ENCODE data around the gene ARHGEF40.

The ARHGEF40 gene

DNA sequence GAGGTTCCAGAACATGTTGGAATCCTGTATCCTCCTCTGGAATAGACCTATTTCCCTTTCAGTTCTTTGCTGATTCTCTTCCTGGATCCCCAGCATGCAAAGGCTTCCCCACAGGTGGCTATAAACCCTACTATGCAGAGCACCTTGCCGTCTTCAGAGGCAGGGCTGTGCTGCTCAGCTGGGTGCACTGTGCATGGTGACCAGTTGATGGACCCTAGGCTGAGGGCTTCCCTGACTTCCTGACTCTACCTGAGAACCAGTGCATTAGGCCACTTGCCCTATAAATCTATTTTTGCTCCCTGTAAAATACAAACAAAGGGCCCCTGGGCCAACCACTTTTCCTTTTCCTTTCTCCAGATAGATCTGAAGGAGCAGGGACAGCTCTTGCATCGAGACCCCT lies 14.3 kb downstream of the ARHGEF40 start:
- Histone ChIP-seq H2AFZ (ENCODE audit: low read length) (no peak overlapping the region), H3K4me3 (ENCODE audit: low read length, poor library complexity, severe bottlenecking) (no peak overlapping the region), H3K79me2 (ENCODE audit: insufficient read depth, low read length) (no peaks in the 10 kb centered on the region), H3K4me2 (ENCODE audit: low read depth, low read length, poor library complexity, severe bottlenecking) (no peak overlapping the region), H3K27me3 (ENCODE audit: insufficient read depth, low read length, poor library complexity, severe bottlenecking) (no peaks in the 10 kb centered on the region), H3K9me2 (replicated peaks; ENCODE audit: low read depth, low read length) (no peaks in the 10 kb centered on the region), H3K4me1 (ENCODE audit: insufficient read depth, low read length, poor library complexity, severe bottlenecking) (peaks cover 7% of the 10 kb centered on the region), H3K36me3 (ENCODE audit: insufficient read depth, low read length) (no peaks in the 10 kb centered on the region), H3K9me3 (ENCODE audit: insufficient read depth, low read depth, low read length) (no peaks in the 10 kb centered on the region), H4K20me1 (ENCODE audit: insufficient read depth, low read length, poor library complexity, severe bottlenecking) (peaks cover 3% of the 10 kb centered on the region), H3K9ac (ENCODE audit: low read depth, low read length, poor library complexity, severe bottlenecking) (no peak overlapping the region), H3F3A (ENCODE audit: low read depth) (no peaks in the 10 kb centered on the region)
- TF ChIP-seq, protein P1, sequence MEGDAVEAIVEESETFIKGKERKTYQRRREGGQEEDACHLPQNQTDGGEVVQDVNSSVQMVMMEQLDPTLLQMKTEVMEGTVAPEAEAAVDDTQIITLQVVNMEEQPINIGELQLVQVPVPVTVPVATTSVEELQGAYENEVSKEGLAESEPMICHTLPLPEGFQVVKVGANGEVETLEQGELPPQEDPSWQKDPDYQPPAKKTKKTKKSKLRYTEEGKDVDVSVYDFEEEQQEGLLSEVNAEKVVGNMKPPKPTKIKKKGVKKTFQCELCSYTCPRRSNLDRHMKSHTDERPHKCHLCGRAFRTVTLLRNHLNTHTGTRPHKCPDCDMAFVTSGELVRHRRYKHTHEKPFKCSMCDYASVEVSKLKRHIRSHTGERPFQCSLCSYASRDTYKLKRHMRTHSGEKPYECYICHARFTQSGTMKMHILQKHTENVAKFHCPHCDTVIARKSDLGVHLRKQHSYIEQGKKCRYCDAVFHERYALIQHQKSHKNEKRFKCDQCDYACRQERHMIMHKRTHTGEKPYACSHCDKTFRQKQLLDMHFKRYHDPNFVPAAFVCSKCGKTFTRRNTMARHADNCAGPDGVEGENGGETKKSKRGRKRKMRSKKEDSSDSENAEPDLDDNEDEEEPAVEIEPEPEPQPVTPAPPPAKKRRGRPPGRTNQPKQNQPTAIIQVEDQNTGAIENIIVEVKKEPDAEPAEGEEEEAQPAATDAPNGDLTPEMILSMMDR (conservative IDR thresholded peaks at IDR 0.05; ENCODE audit: low read length): no peak
- no peak for TF ChIP-seq EZH2phosphoT487 (IDR thresholded peaks at IDR 0.05; ENCODE audit: borderline replicate concordance)

DNA sequence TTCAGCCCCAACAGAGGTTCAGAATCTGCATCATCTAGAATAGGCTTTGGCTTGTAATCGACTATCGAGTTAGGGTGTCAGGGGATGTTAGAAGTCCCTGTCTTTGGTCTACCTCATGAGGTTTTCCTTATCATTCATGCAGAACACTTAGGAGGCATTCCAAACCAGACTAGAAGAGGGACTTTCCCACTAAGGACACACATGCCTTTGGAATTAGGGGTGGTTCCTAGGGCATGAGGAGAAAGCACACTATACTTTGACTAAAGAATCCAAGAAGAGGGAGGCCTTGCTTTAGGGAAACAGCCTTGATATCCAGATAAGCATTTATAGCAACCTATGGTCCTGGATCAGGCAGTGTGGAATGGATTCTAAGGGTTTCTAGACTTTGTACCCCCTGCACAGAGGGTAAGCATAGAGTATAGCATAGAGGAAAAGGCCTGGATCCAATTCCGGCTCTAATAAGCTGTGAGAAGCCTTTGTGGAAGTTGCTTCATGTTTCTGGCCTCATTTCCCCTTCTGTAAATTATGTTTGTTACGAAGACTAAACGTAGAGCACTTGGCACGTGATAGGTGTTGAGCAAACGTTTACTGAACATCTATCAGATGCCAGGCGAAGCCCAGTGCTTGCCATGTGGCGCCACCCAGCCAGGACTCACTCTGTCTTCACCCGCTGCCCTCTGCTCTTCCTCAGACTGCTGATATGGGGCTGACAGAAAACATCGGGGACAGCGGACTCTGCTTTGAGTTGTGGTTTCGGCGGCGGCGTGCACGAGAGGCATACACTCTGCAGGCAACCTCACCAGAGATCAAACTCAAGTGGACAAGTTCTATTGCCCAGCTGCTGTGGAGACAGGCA lies 15.1 kb downstream of the ARHGEF40 start:
- Histone ChIP-seq H3K4me2 (ENCODE audit: low read depth, low read length, poor library complexity, severe bottlenecking) (no peak overlapping the region), H3K9me2 (replicated peaks; ENCODE audit: low read depth, low read length) (no peaks in the 10 kb centered on the region), H3K9ac (ENCODE audit: low read depth, low read length, poor library complexity, severe bottlenecking) (no peak overlapping the region), H3K4me1 (ENCODE audit: insufficient read depth, low read length, poor library complexity, severe bottlenecking) (peaks cover 7% of the 10 kb centered on the region), H3K79me2 (ENCODE audit: insufficient read depth, low read length) (no peaks in the 10 kb centered on the region), H3K36me3 (ENCODE audit: insufficient read depth, low read length) (no peaks in the 10 kb centered on the region), H2AFZ (ENCODE audit: low read length) (no peak overlapping the region), H3K4me3 (ENCODE audit: low read length, poor library complexity, severe bottlenecking) (no peak overlapping the region), H4K20me1 (ENCODE audit: insufficient read depth, low read length, poor library complexity, severe bottlenecking) (peaks cover 3% of the 10 kb centered on the region), H3F3A (ENCODE audit: low read depth) (no peaks in the 10 kb centered on the region; the same call in 1 of the 2 replicates), H3K9me3 (ENCODE audit: insufficient read depth, low read depth, low read length) (no peaks in the 10 kb centered on the region), H3K27me3 (ENCODE audit: insufficient read depth, low read length, poor library complexity, severe bottlenecking) (no peaks in the 10 kb centered on the region)
- no peak for TF ChIP-seq EZH2phosphoT487 (IDR thresholded peaks at IDR 0.05; ENCODE audit: borderline replicate concordance)
- TF ChIP-seq, protein P1 (conservative IDR thresholded peaks at IDR 0.05; ENCODE audit: low read length): no peak

DNA sequence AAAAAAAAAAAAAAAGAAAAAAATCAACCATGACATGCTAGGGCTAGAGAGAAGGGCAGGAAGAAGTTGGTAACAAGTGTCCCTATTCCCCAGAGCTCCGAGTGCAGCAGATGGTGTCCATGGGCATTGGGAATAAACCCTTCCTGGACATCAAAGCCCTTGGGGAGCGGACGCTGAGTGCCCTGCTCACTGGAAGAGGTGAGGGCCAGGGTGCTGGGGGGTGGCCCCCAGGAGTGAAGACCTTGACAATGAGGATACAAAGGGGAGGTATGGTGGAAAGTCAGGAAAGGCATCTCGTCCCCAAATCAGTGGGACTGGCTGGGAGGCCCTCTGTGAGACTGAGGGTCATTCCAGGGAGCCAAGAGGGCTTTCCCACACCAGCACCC lies 16.8 kb downstream of the ARHGEF40 start:
- Histone ChIP-seq H3K4me3 (ENCODE audit: low read length, poor library complexity, severe bottlenecking) (no peak overlapping the region), H3F3A (ENCODE audit: low read depth) (no peaks in the 10 kb centered on the region; the same call in 1 of the 2 replicates), H3K4me2 (ENCODE audit: low read depth, low read length, poor library complexity, severe bottlenecking) (no peak overlapping the region), H4K20me1 (ENCODE audit: insufficient read depth, low read length, poor library complexity, severe bottlenecking) (peaks cover 3% of the 10 kb centered on the region), H3K4me1 (ENCODE audit: insufficient read depth, low read length, poor library complexity, severe bottlenecking) (peaks cover 7% of the 10 kb centered on the region), H3K79me2 (ENCODE audit: insufficient read depth, low read length) (no peaks in the 10 kb centered on the region), H3K36me3 (ENCODE audit: insufficient read depth, low read length) (no peaks in the 10 kb centered on the region; the same call in 1 of the 2 replicates), H3K9ac (ENCODE audit: low read depth, low read length, poor library complexity, severe bottlenecking) (no peak overlapping the region), H3K27me3 (ENCODE audit: insufficient read depth, low read length, poor library complexity, severe bottlenecking) (no peaks in the 10 kb centered on the region), H3K9me3 (ENCODE audit: insufficient read depth, low read depth, low read length) (no peaks in the 10 kb centered on the region), H3K9me2 (replicated peaks; ENCODE audit: low read depth, low read length) (no peaks in the 10 kb centered on the region), H2AFZ (ENCODE audit: low read length) (no peak overlapping the region)
- no peak for TF ChIP-seq EZH2phosphoT487 (IDR thresholded peaks at IDR 0.05; ENCODE audit: borderline replicate concordance)
- TF ChIP-seq, protein P1 (conservative IDR thresholded peaks at IDR 0.05; ENCODE audit: low read length): no peak
